ENCODE measurements around the gene DNAJB12.
"Not testable (repeated sequence)": the region's sequence is repeated elsewhere in the genome, so short reads cannot be mapped to it uniquely, and the experiment has no call there.

DNAJB12 gene

GRCh38 chr10:72315611-72316385, 38.9 kb downstream of the DNAJB12 start:
- no peak for DNase-seq (ENCODE audit: low read depth)

DNA sequence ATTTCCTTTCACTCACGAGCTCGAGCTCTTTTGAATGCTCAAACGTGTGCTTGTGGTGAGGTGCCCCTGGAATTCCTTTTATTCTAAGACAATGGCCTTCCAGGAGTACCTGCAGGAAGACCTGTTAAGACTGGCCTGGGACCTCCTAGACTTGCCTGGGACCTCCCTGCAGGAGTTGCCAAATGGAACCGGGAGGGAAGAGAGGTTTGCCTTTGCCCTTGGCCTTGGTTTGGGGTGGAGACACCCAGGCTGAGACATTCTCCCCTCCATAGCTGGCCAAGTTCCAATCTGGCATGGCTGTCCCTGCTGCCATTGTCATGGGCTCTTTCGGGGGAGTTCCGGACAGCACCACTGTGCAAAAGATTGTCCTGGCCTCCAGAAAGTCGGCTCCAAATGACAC, 39.7 kb downstream of the DNAJB12 start:
- DNase-seq (ENCODE audit: low read depth) = no peak

GRCh38 chr10:72314263-72314662, 40.5 kb downstream of the DNAJB12 start:
- no peak for DNase-seq (ENCODE audit: low read depth)

- DNase-seq (ENCODE audit: low read depth) = no peak
Measured at GRCh38 chr10:72312865-72313391, 41.8 kb downstream of the DNAJB12 start.

GRCh38 chr10:72311667-72312066, 43.1 kb downstream of the DNAJB12 start:
- no peak for DNase-seq (ENCODE audit: low read depth)

- DNase-seq (ENCODE audit: low read depth) = no peak
Measured at GRCh38 chr10:72310636-72311035, 44.1 kb downstream of the DNAJB12 start.

- DNase-seq (ENCODE audit: low read depth) = no peak
Measured at GRCh38 chr10:72310241-72310633, 44.5 kb downstream of the DNAJB12 start.

DNA sequence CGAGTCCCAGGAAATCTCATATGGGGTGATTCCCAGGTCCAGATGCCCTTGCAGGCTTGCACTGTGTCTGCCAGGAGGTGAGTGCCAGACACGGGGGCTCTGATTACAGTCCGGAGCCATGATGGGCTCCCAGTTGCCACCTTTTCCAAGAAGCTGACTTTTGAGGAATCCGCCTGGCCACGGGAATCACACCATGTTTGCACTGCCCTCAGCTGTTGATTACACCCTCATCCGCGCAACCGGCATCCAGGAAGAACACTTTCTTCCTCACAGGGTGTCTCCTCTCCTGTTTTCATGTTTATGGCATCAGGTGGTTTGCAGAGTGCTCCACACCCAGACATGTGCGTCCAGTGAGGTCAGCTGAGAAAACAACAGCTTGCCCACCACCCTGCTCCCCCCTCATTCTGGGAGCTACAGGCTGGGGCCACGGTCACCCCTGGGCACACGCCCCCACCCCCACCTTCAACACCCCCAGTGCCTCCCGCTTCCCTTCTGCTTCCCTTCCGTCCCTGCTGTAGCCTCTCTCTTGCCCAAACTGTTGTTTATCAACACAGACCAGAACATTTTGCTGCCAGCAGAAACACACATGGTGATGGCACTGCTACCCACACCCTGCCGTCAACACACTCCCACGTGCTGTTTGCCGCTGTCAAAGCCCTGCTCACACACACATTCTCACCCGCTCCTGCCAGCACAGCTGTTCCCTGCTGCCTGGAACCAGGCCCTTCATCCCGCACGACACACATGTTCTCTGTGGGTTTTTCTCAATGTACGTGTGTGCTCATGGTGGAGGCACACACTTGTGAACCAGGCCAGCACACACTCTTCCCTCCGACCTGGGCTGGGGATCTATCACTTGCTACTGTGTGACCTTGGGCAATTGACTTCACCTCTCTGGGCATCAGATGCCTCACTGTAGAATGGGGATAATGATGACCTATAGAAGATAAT, 45.2 kb downstream of the DNAJB12 start:
- no peak for DNase-seq (ENCODE audit: low read depth)

DNA sequence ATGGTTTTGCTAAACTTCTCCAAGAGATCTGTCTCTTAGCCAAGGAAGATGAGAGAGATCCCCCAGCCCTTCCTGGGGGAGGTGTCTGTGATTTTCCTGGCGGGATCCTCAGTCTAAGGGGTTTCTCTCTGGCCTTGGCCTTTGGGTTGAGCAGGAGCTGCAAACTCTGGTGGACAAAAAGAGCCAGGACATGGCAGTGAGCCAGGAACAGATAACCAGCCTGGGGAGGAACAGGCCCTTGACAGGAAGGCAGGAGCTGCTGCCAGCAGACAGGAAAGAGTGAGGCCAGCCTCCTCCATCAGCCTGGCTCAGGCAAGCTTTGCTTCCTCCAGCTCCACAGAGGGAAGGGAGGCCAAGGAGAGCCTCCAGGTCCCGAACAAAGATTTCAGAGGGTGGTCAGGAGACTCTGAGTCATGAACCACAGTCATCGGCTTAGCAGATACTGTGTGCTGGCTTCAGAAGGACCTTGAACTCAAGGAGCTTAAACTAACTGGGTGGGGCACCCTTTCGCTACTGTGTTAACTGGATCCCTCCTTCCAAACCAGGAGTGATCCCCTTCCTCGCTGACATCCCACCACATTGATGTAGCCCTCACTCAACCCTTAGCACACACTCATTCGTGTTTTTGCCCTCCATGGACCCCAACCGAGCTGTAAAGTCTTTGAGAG, 46.3 kb downstream of the DNAJB12 start:
- DNase-seq (ENCODE audit: low read depth) = no peak

GRCh38 chr10:72307711-72308110, 47.0 kb downstream of the DNAJB12 start:
- DNase-seq (ENCODE audit: low read depth) = not testable (repeated sequence)

GRCh38 chr10:72306215-72306760, 48.4 kb downstream of the DNAJB12 start:
- no peak for DNase-seq (ENCODE audit: low read depth)

- no peak for DNase-seq (ENCODE audit: low read depth)
Measured at GRCh38 chr10:72303424-72304128, 51.1 kb downstream of the DNAJB12 start.

DNA sequence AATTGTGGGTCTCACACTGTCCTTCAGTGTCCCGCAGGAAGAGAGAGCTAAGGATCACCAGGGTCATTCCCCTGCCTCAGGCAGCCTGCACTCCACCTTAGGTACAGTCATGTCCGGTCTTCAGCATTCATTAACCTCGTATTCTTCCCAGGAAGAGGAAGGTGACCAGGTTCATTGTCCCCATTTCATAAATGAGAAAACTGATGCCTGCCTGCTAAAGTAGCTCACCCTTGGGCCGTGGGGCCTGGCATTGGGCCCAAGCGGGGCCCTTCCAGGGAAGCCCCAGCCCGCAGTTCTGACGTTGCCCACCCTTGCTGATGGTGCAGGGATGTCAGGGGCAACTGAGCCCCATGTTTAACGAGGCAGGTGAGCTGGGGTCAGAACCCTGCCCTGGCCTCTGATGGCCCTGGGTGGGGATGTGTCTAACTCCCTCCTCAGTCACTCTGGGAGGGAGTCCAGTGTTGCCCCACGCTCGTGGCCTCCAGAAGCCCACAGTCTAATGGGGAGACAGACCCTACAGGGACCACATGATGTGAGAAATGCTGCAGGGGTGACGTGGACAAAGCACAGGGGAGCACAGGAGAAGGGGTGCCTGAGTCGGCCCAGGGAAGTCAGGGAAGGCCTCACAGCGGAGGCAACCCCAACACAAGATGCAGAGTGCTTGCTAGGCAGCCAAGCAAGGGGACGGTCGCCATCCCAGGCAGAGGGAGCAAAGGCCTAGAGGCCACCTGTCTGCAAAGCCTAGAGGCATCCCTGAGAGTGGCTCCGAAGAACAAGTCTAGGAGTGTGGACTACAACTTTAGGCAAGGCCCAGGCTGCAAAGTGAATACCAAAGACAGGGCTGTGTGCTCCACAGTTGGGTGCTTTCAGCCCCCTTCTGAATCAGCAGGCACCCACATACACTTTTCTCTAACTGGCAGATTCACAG, 55.9 kb downstream of the DNAJB12 start:
- DNase-seq (ENCODE audit: low read depth) = no peak

DNA sequence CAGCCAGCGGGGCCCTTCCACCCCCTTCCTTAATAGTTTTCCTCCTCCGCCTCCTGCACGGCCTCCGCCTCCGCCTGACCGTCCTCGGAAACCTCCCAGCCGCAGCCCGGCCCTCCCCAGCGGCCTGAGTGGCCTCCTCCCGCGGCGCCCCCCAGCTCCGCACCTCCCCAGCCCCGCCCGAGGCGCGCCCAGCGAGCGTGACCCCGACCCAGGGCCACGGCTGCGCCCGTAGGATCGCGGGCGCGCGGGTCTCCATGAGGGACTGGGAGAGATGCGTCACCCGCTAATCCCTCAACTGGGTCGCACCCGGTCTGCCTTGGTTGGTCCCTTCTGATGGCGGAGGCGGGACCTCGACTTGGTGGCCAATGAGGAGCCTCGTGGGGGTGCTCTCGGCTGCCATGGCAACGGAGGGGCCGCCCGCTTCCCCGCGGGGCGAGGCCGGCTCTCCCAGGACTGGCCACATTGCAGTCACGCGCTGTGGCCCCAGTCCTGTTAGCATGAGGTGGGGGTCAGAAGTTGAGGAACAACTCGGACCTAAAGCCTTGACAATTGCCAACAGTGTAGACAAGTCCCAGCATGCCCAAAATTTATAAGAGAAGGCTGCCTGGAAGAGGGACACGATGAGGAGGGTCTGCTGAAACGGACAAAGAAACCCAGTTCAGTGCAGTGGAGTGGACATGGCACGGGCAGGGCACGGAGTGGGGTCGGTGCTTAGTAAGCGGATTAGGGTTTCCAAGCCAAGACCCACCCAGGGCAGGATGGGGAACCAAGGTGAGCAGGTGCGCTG, 56.7 kb downstream of the DNAJB12 start:
- peak; percentile 88 for DNase-seq (ENCODE audit: low read depth)

GRCh38 chr10:72297281-72297804, 57.4 kb downstream of the DNAJB12 start:
- peak; percentile 94 for DNase-seq (ENCODE audit: low read depth)

DNA sequence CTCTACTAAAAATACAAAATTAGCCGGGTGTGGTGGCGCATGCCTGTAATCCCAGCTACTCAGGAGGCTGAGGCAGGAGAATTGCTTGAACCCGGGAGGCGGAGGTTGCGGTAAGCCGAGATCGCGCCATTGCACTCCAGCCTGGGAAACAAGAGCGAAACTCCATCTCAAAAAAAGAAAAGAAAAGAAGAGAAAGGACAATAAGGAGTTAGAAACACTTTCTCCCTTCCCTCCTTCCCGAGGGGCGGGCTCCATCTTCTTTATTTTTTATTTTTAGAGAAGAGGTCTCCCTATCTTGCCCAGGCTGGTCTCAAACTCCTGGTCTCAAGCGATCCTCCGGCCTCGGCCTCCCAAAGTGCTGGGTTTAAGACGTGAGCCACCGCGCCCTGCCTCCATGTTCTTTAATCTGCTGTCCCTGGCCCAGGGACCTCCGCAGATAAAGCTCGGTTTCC, 57.9 kb downstream of the DNAJB12 start:
- DNase-seq (ENCODE audit: low read depth) = not testable (repeated sequence)

GRCh38 chr10:72295330-72295910, 59.3 kb downstream of the DNAJB12 start:
- no peak for DNase-seq (ENCODE audit: low read depth)

DNA sequence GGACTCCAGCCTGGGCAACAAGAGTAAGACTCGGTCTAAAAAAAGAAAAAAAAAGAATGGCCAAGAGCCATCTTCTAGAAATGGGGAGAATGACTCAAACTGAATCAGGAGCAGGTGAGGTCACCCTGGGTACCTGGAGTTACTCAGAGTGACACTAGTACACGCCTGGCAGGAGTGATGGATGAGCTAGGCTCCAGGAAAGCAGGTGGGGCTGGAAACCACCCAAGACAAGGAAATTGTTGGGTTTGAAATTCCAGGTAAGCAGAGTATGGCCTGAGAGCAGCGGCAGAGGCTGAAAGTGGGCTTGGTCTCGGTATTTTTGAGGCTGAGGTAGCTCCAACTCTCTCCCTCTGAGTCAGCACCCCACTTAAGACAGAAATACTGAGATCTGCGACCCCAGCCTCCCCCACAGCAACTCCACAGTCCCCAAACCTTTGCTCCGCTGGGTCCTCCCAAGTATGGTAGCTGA, 62.5 kb downstream of the DNAJB12 start:
- DNase-seq (ENCODE audit: low read depth) = peak; percentile 52

Measured in activated T-helper 9 cell treated with anti-CD3 and anti-CD28 coated beads, Interleukin-2, amount 50 U/mL, for 16 hours (primary cell).